ENCODE measurements around the gene DHPS.

The DHPS gene

DNA sequence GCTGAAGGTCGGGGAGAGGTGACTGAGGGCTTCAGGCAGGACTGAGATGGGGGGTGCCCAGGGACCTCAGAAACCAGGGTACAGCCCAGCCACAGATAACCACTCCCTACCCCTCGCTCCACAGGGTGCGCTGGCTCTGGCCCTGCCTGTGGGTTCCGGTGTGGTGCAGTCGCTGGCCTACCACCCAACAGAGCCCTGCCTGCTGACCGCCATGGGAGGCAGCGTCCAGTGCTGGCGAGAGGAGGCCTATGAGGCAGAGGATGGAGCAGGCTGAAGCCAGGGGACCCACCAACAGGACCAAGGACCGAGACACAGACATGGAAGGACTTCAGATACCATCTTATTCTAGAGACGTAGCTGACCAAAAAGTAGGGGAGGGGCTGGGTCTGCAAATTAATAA, 6.3 kb downstream of the DHPS start:
- Histone ChIP-seq H3K4me3 (ENCODE audit: low read length) (no peak overlapping the region), H3F3A (ENCODE audit: control insufficient read depth, insufficient read depth) (no peaks in the 10 kb centered on the region), H3K4me2 (ENCODE audit: low read length) (no peak overlapping the region), H3K9me3 (ENCODE audit: control insufficient read depth, insufficient read depth, low read length) (no peaks in the 10 kb centered on the region), H3K27ac (ENCODE audit: low read depth, low read length) (no peak overlapping the region), H3K9me2 (replicated peaks; ENCODE audit: control insufficient read depth, low read length) (no peaks in the 10 kb centered on the region), H4K20me1 (ENCODE audit: control insufficient read depth, insufficient read depth, low read depth, low read length) (peaks cover 9% of the 10 kb centered on the region; the same call in 1 of the 2 replicates), H3K36me3 (ENCODE audit: control insufficient read depth, low read length) (peaks cover 74% of the 10 kb centered on the region), H3K79me2 (ENCODE audit: control insufficient read depth, low read length) (peaks cover 34% of the 10 kb centered on the region), H3K4me1 (ENCODE audit: control insufficient read depth, low read length) (peaks cover 8% of the 10 kb centered on the region), H3K27me3 (ENCODE audit: control insufficient read depth, low read length) (no peaks in the 10 kb centered on the region)
- TF ChIP-seq, protein P1, sequence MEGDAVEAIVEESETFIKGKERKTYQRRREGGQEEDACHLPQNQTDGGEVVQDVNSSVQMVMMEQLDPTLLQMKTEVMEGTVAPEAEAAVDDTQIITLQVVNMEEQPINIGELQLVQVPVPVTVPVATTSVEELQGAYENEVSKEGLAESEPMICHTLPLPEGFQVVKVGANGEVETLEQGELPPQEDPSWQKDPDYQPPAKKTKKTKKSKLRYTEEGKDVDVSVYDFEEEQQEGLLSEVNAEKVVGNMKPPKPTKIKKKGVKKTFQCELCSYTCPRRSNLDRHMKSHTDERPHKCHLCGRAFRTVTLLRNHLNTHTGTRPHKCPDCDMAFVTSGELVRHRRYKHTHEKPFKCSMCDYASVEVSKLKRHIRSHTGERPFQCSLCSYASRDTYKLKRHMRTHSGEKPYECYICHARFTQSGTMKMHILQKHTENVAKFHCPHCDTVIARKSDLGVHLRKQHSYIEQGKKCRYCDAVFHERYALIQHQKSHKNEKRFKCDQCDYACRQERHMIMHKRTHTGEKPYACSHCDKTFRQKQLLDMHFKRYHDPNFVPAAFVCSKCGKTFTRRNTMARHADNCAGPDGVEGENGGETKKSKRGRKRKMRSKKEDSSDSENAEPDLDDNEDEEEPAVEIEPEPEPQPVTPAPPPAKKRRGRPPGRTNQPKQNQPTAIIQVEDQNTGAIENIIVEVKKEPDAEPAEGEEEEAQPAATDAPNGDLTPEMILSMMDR (IDR thresholded peaks at IDR 0.05; ENCODE audit: low read depth, low read length, poor library complexity, severe bottlenecking) = no peak
- no peak for TF ChIP-seq EZH2phosphoT487 (IDR thresholded peaks at IDR 0.05; ENCODE audit: borderline replicate concordance, low read length)

DNA sequence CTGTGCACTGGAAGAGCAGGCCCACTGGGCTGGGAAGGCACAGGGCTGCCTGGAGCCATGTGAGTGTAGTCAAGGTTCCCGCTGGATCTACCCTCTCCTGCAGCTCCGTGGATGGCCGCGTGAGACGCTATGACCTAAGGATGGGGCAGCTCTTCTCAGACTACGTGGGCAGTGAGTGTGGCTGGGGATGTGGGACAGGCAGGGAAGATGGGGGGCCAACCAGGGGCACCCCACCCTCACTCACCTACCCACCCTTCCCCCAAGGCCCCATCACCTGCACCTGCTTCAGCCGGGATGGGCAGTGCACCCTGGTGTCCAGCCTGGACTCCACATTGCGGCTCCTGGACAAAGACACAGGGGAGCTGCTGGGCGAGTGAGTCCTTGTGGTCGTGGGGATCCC, 8.9 kb downstream of the DHPS start:
- Histone ChIP-seq H3K9me2 (replicated peaks; ENCODE audit: control insufficient read depth, low read length) (no peaks in the 10 kb centered on the region), H3K4me3 (ENCODE audit: low read length) (no peak overlapping the region), H3K79me2 (ENCODE audit: control insufficient read depth, low read length) (peaks cover 43% of the 10 kb centered on the region), H3K27me3 (ENCODE audit: control insufficient read depth, low read length) (no peaks in the 10 kb centered on the region), H3K4me1 (ENCODE audit: control insufficient read depth, low read length) (peaks cover 18% of the 10 kb centered on the region), H3K4me2 (ENCODE audit: low read length) (no peak overlapping the region), H3F3A (ENCODE audit: control insufficient read depth, insufficient read depth) (0 out of 2 replicates have a peak, but pooled peaks cover 1% of the 10 kb centered on the region), H3K9me3 (ENCODE audit: control insufficient read depth, insufficient read depth, low read length) (no peaks in the 10 kb centered on the region), H3K36me3 (ENCODE audit: control insufficient read depth, low read length) (peaks cover 54% of the 10 kb centered on the region), H3K27ac (ENCODE audit: low read depth, low read length) (no peak overlapping the region), H4K20me1 (ENCODE audit: control insufficient read depth, insufficient read depth, low read depth, low read length) (no peaks in the 10 kb centered on the region)
- no peak for TF ChIP-seq EZH2phosphoT487 (IDR thresholded peaks at IDR 0.05; ENCODE audit: borderline replicate concordance, low read length)
- TF ChIP-seq, protein P1 (IDR thresholded peaks at IDR 0.05; ENCODE audit: low read depth, low read length, poor library complexity, severe bottlenecking) = no peak

DNA sequence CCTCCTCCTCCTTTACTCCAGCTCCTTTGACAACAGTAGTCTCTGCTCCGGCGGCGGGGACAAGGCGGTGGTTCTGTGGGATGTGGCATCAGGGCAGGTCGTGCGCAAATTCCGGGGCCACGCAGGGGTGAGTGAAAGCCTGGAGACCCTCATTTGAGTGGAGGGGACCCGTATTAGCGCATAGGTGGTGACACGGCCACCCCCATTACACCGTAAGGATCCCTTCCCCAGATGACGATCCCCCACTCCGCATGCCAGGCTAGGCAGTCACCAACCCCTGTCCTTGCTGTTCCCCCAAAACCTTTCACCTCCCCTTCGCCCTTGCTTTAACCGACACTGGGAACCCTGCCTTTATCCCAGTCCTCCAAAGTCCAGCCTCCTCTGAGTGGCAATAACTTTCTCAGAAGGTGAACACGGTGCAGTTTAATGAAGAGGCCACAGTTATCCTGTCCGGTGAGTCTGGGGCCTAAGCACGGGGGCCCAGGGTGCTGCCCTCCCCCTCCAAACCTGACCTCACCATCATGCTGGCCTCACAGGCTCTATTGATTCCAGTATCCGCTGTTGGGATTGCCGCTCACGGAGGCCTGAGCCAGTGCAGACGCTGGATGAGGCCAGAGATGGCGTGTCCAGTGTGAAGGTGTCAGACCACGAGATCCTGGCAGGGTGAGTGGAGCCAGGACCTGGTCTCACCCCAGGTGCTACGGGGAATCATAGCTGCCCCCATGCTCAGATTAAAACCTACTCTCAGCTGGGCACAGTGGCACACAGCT, 11.3 kb downstream of the DHPS start:
- H3K4me3 ChIP-seq (ENCODE audit: low read length) = peak overlapping the region; percentile 89
- TF ChIP-seq, protein P1 (IDR thresholded peaks at IDR 0.05; ENCODE audit: low read depth, low read length, poor library complexity, severe bottlenecking) = no peak
- TF ChIP-seq EZH2phosphoT487 (IDR thresholded peaks at IDR 0.05; ENCODE audit: borderline replicate concordance, low read length) = no peak
- 0 out of 2 replicates have a peak, but pooled peaks cover 3% of the 10 kb centered on the region for H3F3A ChIP-seq (ENCODE audit: control insufficient read depth, insufficient read depth)
- peaks cover 33% of the 10 kb centered on the region for H3K36me3 ChIP-seq (ENCODE audit: control insufficient read depth, low read length)
- H3K27ac ChIP-seq (ENCODE audit: low read depth, low read length) = no peak overlapping the region
- no peaks in the 10 kb centered on the region for H4K20me1 ChIP-seq (ENCODE audit: control insufficient read depth, insufficient read depth, low read depth, low read length)
- no peaks in the 10 kb centered on the region for H3K9me3 ChIP-seq (ENCODE audit: control insufficient read depth, insufficient read depth, low read length)
- no peaks in the 10 kb centered on the region for H3K27me3 ChIP-seq (ENCODE audit: control insufficient read depth, low read length)
- H3K4me2 ChIP-seq (ENCODE audit: low read length) = peak overlapping the region; percentile 92
- peaks cover 53% of the 10 kb centered on the region for H3K79me2 ChIP-seq (ENCODE audit: control insufficient read depth, low read length)
- no peaks in the 10 kb centered on the region for H3K9me2 ChIP-seq (replicated peaks; ENCODE audit: control insufficient read depth, low read length)
- H3K4me1 ChIP-seq (ENCODE audit: control insufficient read depth, low read length) = peaks cover 34% of the 10 kb centered on the region

All from DOHH2 (cell line).